Parathyroid adenoma (tissue), 2 donors: ENCODE data around the gene SLC7A14.

Source experiments
- H2AFZ ChIP-seq: fragments of 300-600 bp; sonication (generic); one replicate; pipeline ENCODE4 v1.7.0; 2017; ENCODE audit warnings: antibody characterized with exemption, mild to moderate bottlenecking
- H3K27ac ChIP-seq: fragments of 300-600 bp; sonication (generic); one replicate; pipeline ENCODE4 v1.7.0; 2017
- H3K27me3 ChIP-seq: fragments of 300-600 bp; sonication (generic); one replicate; pipeline ENCODE4 v1.7.0; 2017; ENCODE audit warnings: low read length; ENCODE audit not compliant: control insufficient read depth, insufficient read depth
- H3K36me3 ChIP-seq: fragments of 300-600 bp; sonication (generic); one replicate; pipeline ENCODE4 v1.7.0; 2017; ENCODE audit warnings: low read length; ENCODE audit not compliant: control insufficient read depth, insufficient read depth
- H3K4me1 ChIP-seq: fragments of 300-600 bp; sonication (generic); one replicate; pipeline ENCODE4 v1.7.0; 2017; ENCODE audit warnings: control low read depth
- H3K4me2 ChIP-seq: fragments of 300-600 bp; sonication (generic); one replicate; pipeline ENCODE4 v1.7.0; 2017; ENCODE audit warnings: low read length
- H3K4me3 ChIP-seq: fragments of 300-600 bp; sonication (generic); one replicate; pipeline ENCODE4 v1.7.0; 2017; ENCODE audit warnings: low read depth, low read length
- H3K79me2 ChIP-seq: fragments of 300-600 bp; sonication (generic); one replicate; pipeline ENCODE4 v1.7.0; 2017; ENCODE audit warnings: control low read depth
- H3K9ac ChIP-seq: fragments of 300-600 bp; sonication (generic); one replicate; pipeline ENCODE4 v1.7.0; 2017; ENCODE audit warnings: mild to moderate bottlenecking
- H3K9me3 ChIP-seq: fragments of 300-600 bp; sonication (generic); one replicate; pipeline ENCODE4 v1.7.0; 2017; ENCODE audit warnings: low read length; ENCODE audit not compliant: control insufficient read depth
- CTCF ChIP-seq: fragments of 300-600 bp; sonication (generic); IDR thresholded peaks from one replicate; pipeline ENCODE4 v1.7.0; 2017; ENCODE audit warnings: antibody characterized with exemption, mild to moderate bottlenecking
- donor health status: primary hyperparathyroidism.

The SLC7A14 gene

GRCh38 chr3:170431054-170431453, 154.8 kb downstream of the SLC7A14 start:
- H3K4me2 ChIP-seq = no peak overlapping the region
- TF ChIP-seq CTCF = no peak
- H3K4me1 ChIP-seq = no peaks in the 10 kb centered on the region
- H2AFZ ChIP-seq = no peak overlapping the region
- no peak overlapping the region for H3K27ac ChIP-seq
- no peaks in the 10 kb centered on the region for H3K36me3 ChIP-seq
- no peaks in the 10 kb centered on the region for H3K27me3 ChIP-seq
- no peaks in the 10 kb centered on the region for H3K9me3 ChIP-seq
- H3K79me2 ChIP-seq = no peaks in the 10 kb centered on the region
- no peak overlapping the region for H3K4me3 ChIP-seq
- H3K9ac ChIP-seq = no peak overlapping the region

- Histone ChIP-seq H3K4me2 (no peak overlapping the region), H3K9me3 (no peaks in the 10 kb centered on the region), H3K27ac (no peak overlapping the region), H3K36me3 (no peaks in the 10 kb centered on the region), H2AFZ (no peak overlapping the region), H3K4me3 (no peak overlapping the region), H3K79me2 (no peaks in the 10 kb centered on the region), H3K4me1 (no peaks in the 10 kb centered on the region), H3K9ac (no peak overlapping the region), H3K27me3 (no peaks in the 10 kb centered on the region)
- TF ChIP-seq CTCF = no peak
Observed at GRCh38 chr3:170429050-170429449, 156.8 kb downstream of the SLC7A14 start.

GRCh38 chr3:170428095-170428494, 157.8 kb downstream of the SLC7A14 start:
- no peaks in the 10 kb centered on the region for H3K9me3 ChIP-seq
- TF ChIP-seq CTCF = no peak
- no peaks in the 10 kb centered on the region for H3K36me3 ChIP-seq
- H3K27ac ChIP-seq = no peak overlapping the region
- no peaks in the 10 kb centered on the region for H3K27me3 ChIP-seq
- H3K79me2 ChIP-seq = no peaks in the 10 kb centered on the region
- no peak overlapping the region for H3K4me3 ChIP-seq
- no peaks in the 10 kb centered on the region for H3K4me1 ChIP-seq
- no peak overlapping the region for H2AFZ ChIP-seq
- no peak overlapping the region for H3K9ac ChIP-seq
- no peak overlapping the region for H3K4me2 ChIP-seq

GRCh38 chr3:170426240-170426797, 159.6 kb downstream of the SLC7A14 start:
- Histone ChIP-seq H3K27ac (no peak overlapping the region), H3K4me1 (no peaks in the 10 kb centered on the region), H3K9ac (no peak overlapping the region), H3K4me3 (no peak overlapping the region), H3K27me3 (no peaks in the 10 kb centered on the region), H2AFZ (no peak overlapping the region), H3K36me3 (no peaks in the 10 kb centered on the region), H3K4me2 (no peak overlapping the region), H3K9me3 (no peaks in the 10 kb centered on the region), H3K79me2 (no peaks in the 10 kb centered on the region)
- no peak for TF ChIP-seq CTCF

- no peaks in the 10 kb centered on the region for H3K36me3 ChIP-seq
- H3K9ac ChIP-seq = no peak overlapping the region
- no peaks in the 10 kb centered on the region for H3K79me2 ChIP-seq
- no peak overlapping the region for H2AFZ ChIP-seq
- TF ChIP-seq CTCF = no peak
- no peak overlapping the region for H3K4me2 ChIP-seq
- H3K27ac ChIP-seq = no peak overlapping the region
- no peak overlapping the region for H3K4me3 ChIP-seq
- H3K4me1 ChIP-seq = no peaks in the 10 kb centered on the region
- H3K27me3 ChIP-seq = no peaks in the 10 kb centered on the region
- H3K9me3 ChIP-seq = no peaks in the 10 kb centered on the region
Observed at GRCh38 chr3:170425491-170426239, 160.2 kb downstream of the SLC7A14 start.
